GM12801 (cell line): Measurements from ENCODE around the gene PTPN4.

Source experiments
- TF ChIP-seq, protein P1 (sequence below): IDR thresholded peaks from one replicate; pipeline ENCODE4 v1.5.1; 2011; ENCODE audit warnings: control low read depth; ENCODE audit not compliant: insufficient read length; ENCODE audit errors: extremely low read depth

Gene PTPN4

DNA sequence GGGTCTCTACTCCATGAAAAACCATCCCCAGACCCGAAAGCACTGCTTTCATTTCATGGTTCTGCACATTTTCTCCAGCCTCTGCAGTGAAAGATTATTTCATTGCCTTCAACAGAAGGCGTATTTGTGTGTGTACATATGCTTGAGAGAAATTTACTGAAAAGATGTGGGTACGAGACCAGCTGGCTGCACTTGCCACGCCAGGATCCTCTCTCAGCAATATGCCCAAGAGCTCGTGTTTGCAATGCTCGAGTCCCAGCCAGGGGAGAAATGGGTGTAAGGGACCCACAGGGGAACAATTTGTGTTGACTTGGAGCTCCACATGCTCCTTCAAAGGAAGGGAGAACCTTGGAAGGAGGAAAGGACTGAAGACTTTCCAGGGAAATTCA, 43.4 kb upstream of the PTPN4 start:
- TF ChIP-seq, protein P1, sequence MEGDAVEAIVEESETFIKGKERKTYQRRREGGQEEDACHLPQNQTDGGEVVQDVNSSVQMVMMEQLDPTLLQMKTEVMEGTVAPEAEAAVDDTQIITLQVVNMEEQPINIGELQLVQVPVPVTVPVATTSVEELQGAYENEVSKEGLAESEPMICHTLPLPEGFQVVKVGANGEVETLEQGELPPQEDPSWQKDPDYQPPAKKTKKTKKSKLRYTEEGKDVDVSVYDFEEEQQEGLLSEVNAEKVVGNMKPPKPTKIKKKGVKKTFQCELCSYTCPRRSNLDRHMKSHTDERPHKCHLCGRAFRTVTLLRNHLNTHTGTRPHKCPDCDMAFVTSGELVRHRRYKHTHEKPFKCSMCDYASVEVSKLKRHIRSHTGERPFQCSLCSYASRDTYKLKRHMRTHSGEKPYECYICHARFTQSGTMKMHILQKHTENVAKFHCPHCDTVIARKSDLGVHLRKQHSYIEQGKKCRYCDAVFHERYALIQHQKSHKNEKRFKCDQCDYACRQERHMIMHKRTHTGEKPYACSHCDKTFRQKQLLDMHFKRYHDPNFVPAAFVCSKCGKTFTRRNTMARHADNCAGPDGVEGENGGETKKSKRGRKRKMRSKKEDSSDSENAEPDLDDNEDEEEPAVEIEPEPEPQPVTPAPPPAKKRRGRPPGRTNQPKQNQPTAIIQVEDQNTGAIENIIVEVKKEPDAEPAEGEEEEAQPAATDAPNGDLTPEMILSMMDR = no peak

DNA sequence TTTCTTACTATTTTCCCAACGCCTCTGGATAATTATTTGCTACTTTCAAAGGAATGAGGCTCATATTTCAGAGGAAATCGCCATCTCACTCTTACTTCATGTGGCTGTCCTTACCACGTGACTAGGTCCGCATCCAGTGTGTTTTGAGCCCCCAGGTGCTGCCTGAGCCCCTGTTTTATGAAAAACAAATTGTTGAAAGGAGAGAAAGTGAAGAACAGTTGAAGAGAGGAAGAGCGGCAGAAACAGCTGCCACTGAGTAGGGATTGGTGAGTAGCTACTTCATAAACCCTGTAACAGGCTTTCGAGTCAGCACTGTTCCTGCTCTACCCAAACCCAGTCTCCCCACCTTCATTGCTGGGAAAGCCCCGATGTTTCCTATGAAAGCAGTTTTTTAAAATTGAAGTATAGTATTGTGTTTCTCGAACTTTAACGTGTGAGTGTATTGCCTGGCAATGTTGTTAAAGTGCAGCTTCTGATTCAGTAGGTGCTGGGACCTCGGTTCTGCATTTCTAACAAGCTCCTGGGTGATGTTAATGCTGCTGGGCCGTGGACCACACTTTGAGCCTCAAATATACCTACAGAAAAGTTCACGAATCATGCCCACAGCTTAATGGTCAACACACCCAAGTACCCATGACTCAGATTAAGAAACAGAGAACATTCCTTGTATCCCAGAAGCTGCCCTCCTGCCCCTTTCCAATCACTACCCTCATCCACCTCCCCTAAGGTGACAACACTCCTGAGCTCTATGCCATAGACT, 41.0 kb upstream of the PTPN4 start:
- TF ChIP-seq, protein P1 = no peak

DNA sequence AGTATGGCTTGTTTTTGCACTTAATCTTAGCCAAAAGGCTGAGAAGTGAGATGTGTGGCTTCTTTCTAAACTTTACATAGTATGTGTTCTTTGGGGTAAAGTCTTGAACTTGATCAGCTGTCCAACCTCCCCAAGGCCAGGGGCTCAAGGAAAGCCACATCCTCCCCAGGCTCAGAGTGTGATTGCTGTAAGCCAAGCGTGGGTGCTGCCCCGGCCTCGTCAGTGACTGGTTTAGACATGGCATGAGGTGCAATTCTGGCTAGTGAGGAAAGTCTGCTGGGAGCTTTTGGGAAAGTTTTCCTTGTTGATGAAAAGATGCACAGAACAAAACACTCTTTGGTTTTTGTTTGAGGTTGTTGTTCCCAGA, 40.5 kb upstream of the PTPN4 start:
- TF ChIP-seq, protein P1 = no peak

DNA sequence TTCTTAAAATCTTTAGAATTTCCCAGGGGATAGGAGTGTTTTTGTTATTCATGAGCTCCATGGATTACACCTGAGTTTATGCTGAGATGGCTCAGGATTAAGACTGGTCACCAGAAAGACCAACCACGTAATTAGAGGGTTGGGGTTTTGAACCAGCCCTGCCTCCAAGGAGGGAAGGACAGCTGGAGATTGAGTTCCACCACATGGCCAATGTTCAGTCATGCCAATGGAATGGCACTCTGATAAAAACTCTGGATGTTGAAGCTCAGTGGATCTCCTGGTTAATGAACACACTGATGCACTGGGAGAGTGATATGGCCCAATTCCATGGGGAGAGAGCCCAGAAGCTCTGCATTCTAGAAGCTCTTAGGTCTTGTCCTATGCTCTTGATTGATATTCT, 38.7 kb upstream of the PTPN4 start:
- TF ChIP-seq, protein P1 = no peak

DNA sequence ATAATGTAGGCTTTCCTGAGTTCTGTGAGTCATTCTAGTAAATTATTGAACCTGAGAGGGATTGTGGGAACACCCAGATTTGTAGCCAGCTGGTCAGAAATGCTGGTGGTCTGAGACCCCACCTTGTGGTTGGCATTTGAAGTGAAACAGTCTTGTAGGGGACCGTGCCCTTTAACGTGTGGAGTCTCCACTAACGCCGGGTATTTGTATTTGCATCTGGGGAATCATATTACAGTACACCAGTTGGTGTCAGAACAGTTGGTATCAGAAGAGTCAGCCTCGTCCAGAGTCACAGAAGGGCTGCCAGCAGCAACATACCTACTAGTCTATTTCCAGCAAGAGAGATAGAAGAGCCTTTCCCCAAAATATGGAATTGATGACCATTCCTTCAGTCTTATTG, 38.3 kb upstream of the PTPN4 start:
- TF ChIP-seq, protein P1 = no peak

DNA sequence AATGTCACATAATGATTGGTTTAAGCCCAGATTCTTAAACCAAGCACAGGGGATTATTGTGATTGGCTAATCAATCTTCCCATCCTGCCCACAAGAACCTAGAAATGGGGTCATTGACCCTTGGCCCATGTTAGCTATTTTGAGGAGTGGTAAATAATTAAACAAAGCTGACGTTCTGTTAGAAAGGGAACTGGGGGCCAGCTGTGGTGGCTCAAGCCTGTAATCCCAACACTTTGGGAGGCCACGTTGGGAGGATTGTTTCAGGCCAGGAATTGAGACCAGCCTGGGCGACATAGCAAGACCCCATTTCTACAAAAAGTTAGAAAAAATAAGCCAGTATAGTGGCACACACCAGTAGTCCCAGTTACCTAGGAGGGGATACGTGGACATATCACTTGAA, 37.8 kb upstream of the PTPN4 start:
- TF ChIP-seq, protein P1 = no peak

DNA sequence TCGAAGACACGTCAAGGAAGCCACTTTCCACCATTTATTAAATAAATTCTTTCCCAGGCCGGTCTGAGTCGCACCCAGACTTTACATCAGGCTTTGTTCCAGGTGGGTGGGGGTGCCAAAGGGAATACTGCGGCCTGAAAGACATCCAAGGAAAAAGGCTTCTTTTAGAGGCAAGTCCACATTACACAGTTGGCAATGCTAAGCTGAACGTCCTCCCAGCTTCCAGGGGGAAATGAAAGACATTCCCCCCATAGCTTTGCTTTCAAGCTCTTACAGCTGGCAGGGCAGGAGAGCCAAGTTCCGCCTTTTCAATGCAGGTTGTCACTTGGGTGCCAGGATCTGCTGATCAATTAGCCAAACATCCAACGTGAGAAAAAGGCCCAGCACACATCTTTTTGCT, 36.5 kb upstream of the PTPN4 start:
- TF ChIP-seq, protein P1 = no peak
